ENCODE data around the gene TAGLN2. TPM values are rescaled to one million over a fixed set of nuclear protein-coding genes. Genes with fewer than 3 reads are reported as not detected.

TAGLN2 gene
- total RNA-seq, 1 donor from 2014 or later: 85.1 TPM

DNA sequence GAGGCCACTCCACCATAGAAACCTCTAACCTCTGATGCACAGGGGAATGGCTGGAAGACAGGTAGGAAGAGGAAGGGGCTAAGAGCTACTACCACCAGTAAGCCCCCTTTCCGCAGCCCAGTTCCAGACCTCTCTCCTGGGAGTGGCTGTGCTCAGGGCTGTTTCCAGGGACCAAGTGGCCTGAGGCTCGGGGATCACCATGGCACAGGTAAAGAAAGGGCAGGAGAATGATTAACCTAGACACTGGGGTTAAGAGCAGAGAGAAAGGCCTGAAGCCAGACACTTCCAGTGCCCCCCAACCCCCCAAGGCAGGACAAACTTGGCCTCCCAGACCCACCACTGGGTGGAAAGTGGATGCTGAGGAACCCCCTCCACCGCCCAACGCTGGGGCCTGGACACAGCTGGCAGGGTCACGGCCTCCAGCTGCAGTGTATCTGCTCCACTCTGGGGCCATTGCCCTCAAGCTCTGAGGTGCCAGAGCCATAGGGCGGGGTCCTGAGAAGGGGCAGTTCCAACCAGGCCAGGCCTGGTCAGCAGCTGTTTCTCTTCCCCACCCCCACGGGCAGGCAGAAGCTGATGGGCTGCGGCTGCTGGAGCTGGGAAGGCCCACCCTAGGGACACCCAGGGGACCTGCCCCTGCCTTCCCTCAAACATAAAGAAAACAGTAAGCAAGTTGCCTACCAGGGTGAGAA is 2.6 kb downstream of the TAGLN2 start:
- Histone ChIP-seq H3K27ac (ENCODE audit: low read depth, low read length) (peak overlapping the region; percentile 97), H3K27me3 (ENCODE audit: control insufficient read depth in 3 of 3, insufficient read depth in 3 of 3, low read length in 3 of 3) (peaks cover 0 to 40% (median 16%) of the 10 kb centered on the region in 3 donors), H3K36me3 (ENCODE audit: control insufficient read depth in 3 of 3, insufficient read depth in 3 of 3, low read length in 3 of 3) (peaks cover 15 to 19% (median 17%) of the 10 kb centered on the region in 3 donors), H3K9me3 (ENCODE audit: control insufficient read depth in 3 of 3, low read length in 3 of 3) (no peaks in the 10 kb centered on the region), H3K4me3 (ENCODE audit: low read length in 3 of 3) (peak overlapping the region; percentile 74 to 89 (median 86)), H3K9ac (ENCODE audit: low read depth in 1 of 3, low read length in 3 of 3) (peak overlapping the region; percentile 73 to 98 (median 85)), H3K4me1 (ENCODE audit: control insufficient read depth in 3 of 3, insufficient read depth in 3 of 3, low read length in 3 of 3) (peaks cover 48 to 59% (median 51%) of the 10 kb centered on the region in 3 donors)

DNA sequence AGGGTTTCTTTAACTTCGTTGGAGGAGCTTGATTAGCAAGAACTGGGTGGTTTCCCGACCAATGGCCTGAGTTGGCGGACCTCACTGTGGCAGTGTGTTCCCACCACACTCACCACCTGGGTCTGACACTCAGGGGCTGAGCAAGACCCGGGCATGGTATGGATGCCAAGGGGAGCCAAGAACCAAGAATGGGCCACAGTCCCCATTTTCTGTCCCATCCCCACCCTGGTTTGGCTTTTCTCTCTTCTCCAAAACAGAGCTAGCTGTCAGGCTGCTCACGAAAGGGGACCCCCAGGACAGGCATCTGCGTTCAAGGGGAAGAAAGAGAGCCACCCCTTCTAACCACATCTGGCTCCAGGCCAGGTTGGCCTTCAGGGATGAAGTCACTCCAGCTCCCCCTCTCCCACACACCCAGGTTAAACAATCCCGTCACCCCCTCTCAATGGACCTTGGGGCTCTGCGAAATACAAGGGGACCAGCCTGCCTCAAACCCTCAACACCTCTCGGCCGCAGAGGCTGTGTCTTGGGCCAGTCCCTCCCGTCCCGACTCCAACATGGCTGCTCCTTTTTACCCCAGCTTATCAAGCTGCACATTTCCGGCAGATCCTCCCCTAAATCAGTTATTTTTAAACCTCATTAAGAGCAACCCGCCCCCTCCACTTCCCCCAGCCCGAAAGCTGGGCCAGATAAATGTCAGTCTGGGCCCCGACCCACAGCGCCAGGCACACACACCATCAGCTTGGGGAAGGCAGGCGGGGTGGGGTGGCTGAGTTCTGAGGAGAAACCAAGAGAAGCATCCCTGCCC is 3.4 kb downstream of the TAGLN2 start:
- no peaks in the 10 kb centered on the region for H3K9me3 ChIP-seq (ENCODE audit: control insufficient read depth in 3 of 3, low read length in 3 of 3)
- peaks cover 0 to 33% (median 16%) of the 10 kb centered on the region in 3 donors for H3K27me3 ChIP-seq (ENCODE audit: control insufficient read depth in 3 of 3, insufficient read depth in 3 of 3, low read length in 3 of 3)
- peak overlapping the region; percentile 74 to 89 (median 86) for H3K4me3 ChIP-seq (ENCODE audit: low read length in 3 of 3)
- peaks cover 15 to 23% (median 17%) of the 10 kb centered on the region in 3 donors for H3K36me3 ChIP-seq (ENCODE audit: control insufficient read depth in 3 of 3, insufficient read depth in 3 of 3, low read length in 3 of 3)
- H3K9ac ChIP-seq (ENCODE audit: low read depth in 1 of 3, low read length in 3 of 3): peak overlapping the region; percentile 73 to 98 (median 85)
- peak overlapping the region; percentile 97 for H3K27ac ChIP-seq (ENCODE audit: low read depth, low read length)
- peaks cover 48 to 59% (median 55%) of the 10 kb centered on the region in 3 donors for H3K4me1 ChIP-seq (ENCODE audit: control insufficient read depth in 3 of 3, insufficient read depth in 3 of 3, low read length in 3 of 3)

DNA sequence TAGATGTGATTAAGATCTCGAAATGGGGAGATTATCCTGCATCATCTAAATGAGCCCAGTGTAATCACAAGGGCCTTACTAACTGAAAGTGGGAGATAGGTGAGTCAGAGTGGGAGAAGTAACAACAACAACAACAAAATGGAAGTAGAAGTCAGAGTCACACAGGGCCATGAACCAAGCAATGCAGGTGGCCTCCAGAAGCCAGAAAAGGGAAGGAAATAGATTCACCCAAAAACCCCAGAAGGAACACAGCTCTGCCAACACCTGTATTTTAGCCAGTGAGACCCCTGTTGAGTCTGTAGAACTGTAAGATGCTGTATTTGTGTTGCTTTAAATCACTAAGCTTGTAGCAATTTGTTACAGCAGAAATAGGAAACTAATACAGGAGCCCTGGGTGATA is 4.1 kb downstream of the TAGLN2 start:
- Histone ChIP-seq H3K4me3 (ENCODE audit: low read length in 3 of 3) (no peak overlapping the region), H3K27ac (ENCODE audit: low read depth, low read length) (peak overlapping the region; percentile 97), H3K9ac (ENCODE audit: low read depth in 1 of 3, low read length in 3 of 3) (peak overlapping the region in 1 of 3 donors; percentile 73), H3K36me3 (ENCODE audit: control insufficient read depth in 3 of 3, insufficient read depth in 3 of 3, low read length in 3 of 3) (peaks cover 15 to 23% (median 17%) of the 10 kb centered on the region in 3 donors), H3K27me3 (ENCODE audit: control insufficient read depth in 3 of 3, insufficient read depth in 3 of 3, low read length in 3 of 3) (peaks cover 0 to 28% (median 11%) of the 10 kb centered on the region in 3 donors), H3K4me1 (ENCODE audit: control insufficient read depth in 3 of 3, insufficient read depth in 3 of 3, low read length in 3 of 3) (peaks cover 49 to 61% (median 59%) of the 10 kb centered on the region in 3 donors), H3K9me3 (ENCODE audit: control insufficient read depth in 3 of 3, low read length in 3 of 3) (no peaks in the 10 kb centered on the region)

DNA sequence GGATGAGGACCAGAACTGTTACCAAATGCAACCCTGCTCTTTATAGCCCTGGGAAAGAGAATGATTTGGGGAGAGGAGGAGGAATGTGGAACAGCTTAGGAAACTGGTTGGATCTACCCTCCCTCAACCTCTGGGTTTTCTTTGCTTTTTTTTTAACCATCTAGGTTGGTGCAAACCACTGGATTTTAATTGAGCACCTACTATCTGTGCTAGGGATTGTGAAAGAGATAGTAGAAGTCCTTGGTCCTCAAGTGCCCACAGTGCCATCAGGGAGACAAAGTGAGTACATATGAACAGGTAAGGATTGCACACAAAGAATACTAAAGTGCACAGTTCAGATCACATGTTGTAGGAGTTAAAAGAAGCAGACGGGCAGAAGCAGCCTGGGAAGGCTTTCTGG is 4.7 kb downstream of the TAGLN2 start:
- H3K9ac ChIP-seq (ENCODE audit: low read depth in 1 of 3, low read length in 3 of 3): no peak overlapping the region

DNA sequence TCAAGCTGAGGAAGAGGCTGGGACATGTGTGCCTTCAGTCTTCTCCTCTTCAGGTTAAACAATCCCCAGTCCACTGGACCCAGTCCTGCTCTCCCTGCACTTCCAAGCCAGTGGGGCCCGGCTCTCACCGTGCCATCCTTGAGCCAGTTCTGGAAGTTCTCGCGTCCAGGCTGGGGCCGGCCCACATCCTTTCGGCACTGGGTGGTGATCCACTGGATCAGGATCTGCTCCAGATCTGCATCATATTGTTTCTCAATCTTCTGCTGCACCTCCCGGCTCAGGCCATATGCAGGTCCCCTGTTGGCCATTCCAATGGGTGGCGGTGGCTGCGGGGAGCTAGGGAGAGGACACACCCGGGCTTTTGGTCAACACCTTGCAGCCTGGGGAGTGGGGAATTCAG is 5.1 kb downstream of the TAGLN2 start:
- Histone ChIP-seq H3K4me1 (ENCODE audit: control insufficient read depth in 3 of 3, insufficient read depth in 3 of 3, low read length in 3 of 3) (peaks cover 42 to 61% (median 50%) of the 10 kb centered on the region in 3 donors), H3K36me3 (ENCODE audit: control insufficient read depth in 3 of 3, insufficient read depth in 3 of 3, low read length in 3 of 3) (peaks cover 15 to 27% (median 17%) of the 10 kb centered on the region in 3 donors), H3K4me3 (ENCODE audit: low read length in 3 of 3) (no peak overlapping the region), H3K27me3 (ENCODE audit: control insufficient read depth in 3 of 3, insufficient read depth in 3 of 3, low read length in 3 of 3) (peaks cover 0 to 18% (median 5%) of the 10 kb centered on the region in 3 donors), H3K27ac (ENCODE audit: low read depth, low read length) (no peak overlapping the region), H3K9me3 (ENCODE audit: control insufficient read depth in 3 of 3, low read length in 3 of 3) (no peaks in the 10 kb centered on the region), H3K9ac (ENCODE audit: low read depth in 1 of 3, low read length in 3 of 3) (no peak overlapping the region)

More for the DNA sequence above, 4.7 kb downstream of the TAGLN2 start:
- Histone ChIP-seq H3K27me3 (ENCODE audit: control insufficient read depth in 3 of 3, insufficient read depth in 3 of 3, low read length in 3 of 3) (peaks cover 0 to 22% (median 7%) of the 10 kb centered on the region in 3 donors), H3K4me1 (ENCODE audit: control insufficient read depth in 3 of 3, insufficient read depth in 3 of 3, low read length in 3 of 3) (peaks cover 45 to 63% (median 53%) of the 10 kb centered on the region in 3 donors), H3K9me3 (ENCODE audit: control insufficient read depth in 3 of 3, low read length in 3 of 3) (no peaks in the 10 kb centered on the region), H3K36me3 (ENCODE audit: control insufficient read depth in 3 of 3, insufficient read depth in 3 of 3, low read length in 3 of 3) (peaks cover 15 to 25% (median 17%) of the 10 kb centered on the region in 3 donors), H3K4me3 (ENCODE audit: low read length in 3 of 3) (no peak overlapping the region), H3K27ac (ENCODE audit: low read depth, low read length) (no peak overlapping the region)

GRCh38 chr1:159919236-159919865 is 6.0 kb downstream of the TAGLN2 start:
- Histone ChIP-seq H3K9ac (ENCODE audit: low read depth in 1 of 3, low read length in 3 of 3) (no peak overlapping the region), H3K36me3 (ENCODE audit: control insufficient read depth in 3 of 3, insufficient read depth in 3 of 3, low read length in 3 of 3) (peaks cover 12 to 27% (median 17%) of the 10 kb centered on the region in 3 donors)

GRCh38 chr1:159918352-159919200 is 6.7 kb downstream of the TAGLN2 start:
- no peak overlapping the region for H3K27ac ChIP-seq (ENCODE audit: low read depth, low read length)
- peak overlapping the region in 1 of 3 donors; percentile 10 for H3K9ac ChIP-seq (ENCODE audit: low read depth in 1 of 3, low read length in 3 of 3)
- peaks cover 42 to 56% (median 53%) of the 10 kb centered on the region in 3 donors for H3K4me1 ChIP-seq (ENCODE audit: control insufficient read depth in 3 of 3, insufficient read depth in 3 of 3, low read length in 3 of 3)

More at GRCh38 chr1:159919236-159919865, 6.0 kb downstream of the TAGLN2 start:
- no peak overlapping the region for H3K27ac ChIP-seq (ENCODE audit: low read depth, low read length)
- peaks cover 42 to 56% (median 50%) of the 10 kb centered on the region in 3 donors for H3K4me1 ChIP-seq (ENCODE audit: control insufficient read depth in 3 of 3, insufficient read depth in 3 of 3, low read length in 3 of 3)
- no peaks in the 10 kb centered on the region for H3K9me3 ChIP-seq (ENCODE audit: control insufficient read depth in 3 of 3, low read length in 3 of 3)
- peaks cover 0 to 11% (median 0%) of the 10 kb centered on the region in 3 donors for H3K27me3 ChIP-seq (ENCODE audit: control insufficient read depth in 3 of 3, insufficient read depth in 3 of 3, low read length in 3 of 3)
- no peak overlapping the region for H3K4me3 ChIP-seq (ENCODE audit: low read length in 3 of 3)

GRCh38 chr1:159917533-159918351 is 7.6 kb downstream of the TAGLN2 start:
- H3K27ac ChIP-seq (ENCODE audit: low read depth, low read length): no peak overlapping the region
- H3K27me3 ChIP-seq (ENCODE audit: control insufficient read depth in 3 of 3, insufficient read depth in 3 of 3, low read length in 3 of 3): peaks cover 0 to 4% (median 0%) of the 10 kb centered on the region in 3 donors
- no peak overlapping the region for H3K9ac ChIP-seq (ENCODE audit: low read depth in 1 of 3, low read length in 3 of 3)
- peaks cover 12 to 27% (median 17%) of the 10 kb centered on the region in 3 donors for H3K36me3 ChIP-seq (ENCODE audit: control insufficient read depth in 3 of 3, insufficient read depth in 3 of 3, low read length in 3 of 3)
- peaks cover 42 to 51% (median 50%) of the 10 kb centered on the region in 3 donors for H3K4me1 ChIP-seq (ENCODE audit: control insufficient read depth in 3 of 3, insufficient read depth in 3 of 3, low read length in 3 of 3)
- no peak overlapping the region for H3K4me3 ChIP-seq (ENCODE audit: low read length in 3 of 3)
- H3K9me3 ChIP-seq (ENCODE audit: control insufficient read depth in 3 of 3, low read length in 3 of 3): no peaks in the 10 kb centered on the region

More at GRCh38 chr1:159918352-159919200, 6.7 kb downstream of the TAGLN2 start:
- no peak overlapping the region for H3K4me3 ChIP-seq (ENCODE audit: low read length in 3 of 3)
- peaks cover 0 to 8% (median 0%) of the 10 kb centered on the region in 3 donors for H3K27me3 ChIP-seq (ENCODE audit: control insufficient read depth in 3 of 3, insufficient read depth in 3 of 3, low read length in 3 of 3)
- peaks cover 12 to 27% (median 17%) of the 10 kb centered on the region in 3 donors for H3K36me3 ChIP-seq (ENCODE audit: control insufficient read depth in 3 of 3, insufficient read depth in 3 of 3, low read length in 3 of 3)
- no peaks in the 10 kb centered on the region for H3K9me3 ChIP-seq (ENCODE audit: control insufficient read depth in 3 of 3, low read length in 3 of 3)
